Measurements from ENCODE around the gene KCTD8. TPM values are rescaled to one million over a fixed set of nuclear protein-coding genes. Genes with fewer than 3 reads are reported as not detected.

The KCTD8 gene
- total RNA-seq, 1 experiment from 2014 or later: not detected

- no peak for ATAC-seq
- Histone ChIP-seq H3K27ac (ENCODE audit: low read depth, low read length) (no peak overlapping the region), H3K4me1 (ENCODE audit: control insufficient read depth in 1 of 2, insufficient read depth in 2 of 2, low read length in 2 of 2) (no peaks in the 10 kb centered on the region), H3K79me2 (ENCODE audit: insufficient read depth, low read length) (no peaks in the 10 kb centered on the region), H3K9me2 (ENCODE audit: insufficient read depth) (no peaks in the 10 kb centered on the region), H3K4me3 (replicated peaks in 1 of 2; ENCODE audit: low read depth in 1 of 2, low read length in 2 of 2) (no peak overlapping the region), H3K36me3 (ENCODE audit: control insufficient read depth in 1 of 2, insufficient read depth in 2 of 2, low read length in 2 of 2) (no peaks in the 10 kb centered on the region), H3K9me3 (ENCODE audit: control insufficient read depth in 1 of 2, insufficient read depth in 1 of 2, low read depth in 1 of 2, low read length in 2 of 2) (peaks cover 4 to 28% of the 10 kb centered on the region in 2 experiments; a peak in 2 of 4 replicates), H3K9ac (ENCODE audit: low read length) (no peak overlapping the region), H3K4me2 (ENCODE audit: low read length) (no peak overlapping the region), H3K27me3 (ENCODE audit: insufficient read depth, low read length) (no peaks in the 10 kb centered on the region), H2AFZ (ENCODE audit: low read depth, low read length, poor library complexity, severe bottlenecking) (no peak overlapping the region), H4K20me1 (ENCODE audit: insufficient read depth) (no peaks in the 10 kb centered on the region)
- intact Hi-C loops (cut with micrococcal nuclease): no loop called here
- ChIA-PET POLR2A (no interaction called here), CTCF (no interaction called here), RAD21 (ENCODE audit: low non-redundant PET in 1 of 2, low total read pairs in 2 of 2, uncharacterized antibody in 2 of 2, unreplicated experiment in 2 of 2) (no interaction called here)
- no peak for DNase-seq (ENCODE audit: low read depth, low spot score)
- no peak for TF ChIP-seq RAD21 (IDR thresholded peaks at IDR 0.05; ENCODE audit: low read depth)
- TF ChIP-seq SRF (IDR thresholded peaks at IDR 0.05; ENCODE audit: low read depth): no peak
- BruUV-seq (replicated peaks): no TSS peak
Observed at GRCh38 chr4:44157611-44158277, 290.9 kb downstream of the KCTD8 start.

- Histone ChIP-seq H3K36me3 (ENCODE audit: control insufficient read depth in 1 of 2, insufficient read depth in 2 of 2, low read length in 2 of 2) (no peaks in the 10 kb centered on the region), H3K4me2 (ENCODE audit: low read length) (no peak overlapping the region), H3K9ac (ENCODE audit: low read length) (no peak overlapping the region), H3K27me3 (ENCODE audit: insufficient read depth, low read length) (no peaks in the 10 kb centered on the region), H3K4me3 (replicated peaks in 1 of 2; ENCODE audit: low read depth in 1 of 2, low read length in 2 of 2) (no peak overlapping the region), H2AFZ (ENCODE audit: low read depth, low read length, poor library complexity, severe bottlenecking) (no peak overlapping the region), H3K79me2 (ENCODE audit: insufficient read depth, low read length) (no peaks in the 10 kb centered on the region), H3K9me3 (ENCODE audit: control insufficient read depth in 1 of 2, insufficient read depth in 1 of 2, low read depth in 1 of 2, low read length in 2 of 2) (peaks cover 11 to 23% of the 10 kb centered on the region in 2 experiments; a peak in 2 of 4 replicates), H3K9me2 (ENCODE audit: insufficient read depth) (no peaks in the 10 kb centered on the region), H4K20me1 (ENCODE audit: insufficient read depth) (no peaks in the 10 kb centered on the region), H3K4me1 (ENCODE audit: control insufficient read depth in 1 of 2, insufficient read depth in 2 of 2, low read length in 2 of 2) (no peaks in the 10 kb centered on the region), H3K27ac (ENCODE audit: low read depth, low read length) (no peak overlapping the region)
- intact Hi-C loops (cut with micrococcal nuclease): no loop called here
- ATAC-seq: no peak
- DNase-seq (ENCODE audit: low read depth, low spot score): no peak
- BruUV-seq (replicated peaks): no TSS peak
- TF ChIP-seq FOSL1 (IDR thresholded peaks at IDR 0.05; ENCODE audit: low read depth): no peak
- no peak for TF ChIP-seq ZNF274 (IDR thresholded peaks at IDR 0.05; ENCODE audit: low read depth, low read length)
- TF ChIP-seq CBX3 (IDR thresholded peaks at IDR 0.05; ENCODE audit: low read depth): no peak
- no peak for TF ChIP-seq JUND (IDR thresholded peaks at IDR 0.05)
- TF ChIP-seq CTCF (IDR thresholded peaks at IDR 0.05 in 2 of 3, conservative IDR thresholded peaks at IDR 0.05 in 1 of 3; ENCODE audit: borderline replicate concordance in 1 of 3, insufficient read depth in 1 of 3, low read depth in 2 of 3, low read length in 2 of 3): no peak
- no peak for TF ChIP-seq ATF3 (IDR thresholded peaks at IDR 0.05)
- TF ChIP-seq POLR2AphosphoS5 (IDR thresholded peaks at IDR 0.05; ENCODE audit: low read depth, low read length): no peak
- no peak for TF ChIP-seq MAX (IDR thresholded peaks at IDR 0.05)
- TF ChIP-seq CEBPB (IDR thresholded peaks at IDR 0.05; ENCODE audit: low read depth): no peak
- TF ChIP-seq ZBTB33 (IDR thresholded peaks at IDR 0.05; ENCODE audit: extremely low read depth, insufficient replicate concordance, low read length): no peak
- TF ChIP-seq TCF7L2 (IDR thresholded peaks at IDR 0.05; ENCODE audit: borderline replicate concordance, extremely low read depth, insufficient read depth, insufficient read length): no peak
- no peak for TF ChIP-seq POLR2A (IDR thresholded peaks at IDR 0.05; ENCODE audit: borderline replicate concordance, extremely low read depth, insufficient read depth, insufficient read length)
- no peak for TF ChIP-seq ZFX (IDR thresholded peaks at IDR 0.05)
- TF ChIP-seq EGR1 (IDR thresholded peaks at IDR 0.05; ENCODE audit: low read depth): no peak
- TF ChIP-seq ELF1 (IDR thresholded peaks at IDR 0.05; ENCODE audit: borderline replicate concordance, low read depth): no peak
- ChIA-PET CTCF (no interaction called here), RAD21 (ENCODE audit: low non-redundant PET in 1 of 2, low total read pairs in 2 of 2, uncharacterized antibody in 2 of 2, unreplicated experiment in 2 of 2) (no interaction called here), POLR2A (no interaction called here)
Observed at GRCh38 chr4:44150091-44150576, 298.5 kb downstream of the KCTD8 start.

All from HCT116 (cell line).